SK-N-DZ (cell line): ENCODE results near the gene LHX1. TPM values are rescaled to one million over a fixed set of nuclear protein-coding genes. Genes with fewer than 3 reads are reported as not detected.

Source experiments
- DNase-seq: peaks from one replicate; pipeline ENCODE4 v3.0.0-alpha.2; 2015; ENCODE audit warnings: low spot score
- polyA plus RNA-seq, 2 experiments: library from polyadenylated mRNA; depleted of rRNA; stranded (reverse); fragments of >200 nt; gene quantifications; 2 replicates each; pipeline ENCODE4 v1.2.3, GENCODE V29; 2014

Gene LHX1
- 0.21 TPM in 1 of 2 replicates, not detected in the other for polyA plus RNA-seq (2014; cell fraction: cytosol; rRNA removed)
- not detected in 2 replicates for polyA plus RNA-seq (2014; cell fraction: nucleus; rRNA removed)

DNA sequence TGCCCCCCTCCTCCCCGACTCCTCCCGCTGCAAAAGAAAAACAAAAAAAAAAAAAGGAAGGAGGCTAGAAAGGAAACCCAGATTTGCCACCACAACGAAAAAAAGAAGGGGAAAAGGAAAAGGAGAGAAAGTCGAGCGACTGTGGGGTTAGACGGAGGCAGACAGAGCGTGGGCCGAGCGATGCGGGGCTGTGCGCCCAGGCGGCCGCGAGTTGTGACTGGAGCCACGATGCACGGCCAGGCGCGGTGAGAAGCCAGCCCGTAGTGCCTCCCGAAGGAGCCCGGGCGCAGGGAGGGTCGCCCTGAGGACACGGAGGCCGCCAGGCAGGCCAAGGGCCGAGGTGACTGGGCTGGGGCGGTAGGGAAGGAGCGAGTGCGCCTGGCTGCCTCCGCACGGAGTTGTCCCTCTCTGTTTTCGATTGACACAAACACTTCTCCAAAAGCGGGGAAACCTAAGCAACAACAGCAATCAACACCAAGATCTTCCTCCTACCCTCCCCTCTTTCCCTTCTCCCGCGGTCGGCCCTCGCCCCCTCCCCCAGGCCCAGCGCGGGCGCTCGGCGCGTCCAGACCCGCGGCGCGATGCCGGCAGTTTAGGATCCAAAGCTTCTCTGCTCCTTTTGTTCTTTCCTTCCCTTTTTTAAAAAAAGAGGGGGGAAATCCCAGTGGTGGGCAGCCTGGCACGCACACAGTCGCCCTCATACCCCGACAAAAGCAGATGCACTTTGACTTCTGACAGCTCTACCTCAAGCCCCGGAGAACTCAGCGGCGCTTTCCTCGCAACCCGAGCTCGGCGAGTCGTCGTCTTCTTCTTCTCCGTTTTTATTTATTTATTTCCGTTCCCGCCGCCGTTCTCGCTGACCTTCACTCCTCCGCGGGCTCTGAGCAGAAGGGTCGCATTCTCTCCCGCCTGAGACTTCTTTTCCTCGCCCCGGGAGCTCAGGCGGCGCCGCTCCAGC lies at the start of gene LHX1:
LHX1 (plus strand) TSS at position 475 of the 958 bp plus-strand sequence. CDS start 723 bp downstream, outside the sequence.
- no peak for DNase-seq

DNA sequence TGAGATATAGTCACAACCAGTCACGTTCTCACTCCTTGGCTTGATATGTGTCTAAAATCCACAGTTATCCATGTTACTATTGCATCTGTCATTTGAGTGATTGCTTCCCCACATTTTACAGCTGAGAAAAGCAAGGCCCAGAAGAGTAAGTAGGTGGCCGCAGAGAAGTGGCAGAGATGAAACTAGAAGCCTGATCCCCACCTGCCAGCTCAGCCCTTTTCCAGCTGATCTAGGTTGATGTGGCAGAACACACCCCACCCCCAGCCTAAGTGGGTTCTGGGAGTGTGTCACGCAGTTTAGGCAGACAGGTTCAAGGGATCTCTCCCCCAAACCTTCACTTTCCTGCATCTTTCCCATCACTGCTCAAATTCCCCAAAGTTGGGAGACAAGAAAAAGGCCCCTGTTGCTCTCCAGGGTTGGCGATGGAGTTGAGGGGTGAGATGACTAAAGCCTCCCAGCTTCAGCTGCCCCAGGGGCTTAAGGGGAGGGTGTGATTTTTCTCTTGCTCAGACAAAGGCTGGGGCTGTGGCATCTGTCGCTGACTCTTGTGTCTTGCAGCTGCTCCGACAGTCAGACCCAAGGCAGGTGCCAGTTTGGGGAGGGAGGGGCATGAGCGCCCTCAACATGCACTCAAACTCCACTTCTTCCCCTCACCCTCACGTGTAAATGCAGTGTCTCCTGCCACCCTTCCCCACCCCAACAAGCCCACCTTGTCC lies 48.9 kb upstream of the LHX1 start:
- DNase-seq = no peak

DNA sequence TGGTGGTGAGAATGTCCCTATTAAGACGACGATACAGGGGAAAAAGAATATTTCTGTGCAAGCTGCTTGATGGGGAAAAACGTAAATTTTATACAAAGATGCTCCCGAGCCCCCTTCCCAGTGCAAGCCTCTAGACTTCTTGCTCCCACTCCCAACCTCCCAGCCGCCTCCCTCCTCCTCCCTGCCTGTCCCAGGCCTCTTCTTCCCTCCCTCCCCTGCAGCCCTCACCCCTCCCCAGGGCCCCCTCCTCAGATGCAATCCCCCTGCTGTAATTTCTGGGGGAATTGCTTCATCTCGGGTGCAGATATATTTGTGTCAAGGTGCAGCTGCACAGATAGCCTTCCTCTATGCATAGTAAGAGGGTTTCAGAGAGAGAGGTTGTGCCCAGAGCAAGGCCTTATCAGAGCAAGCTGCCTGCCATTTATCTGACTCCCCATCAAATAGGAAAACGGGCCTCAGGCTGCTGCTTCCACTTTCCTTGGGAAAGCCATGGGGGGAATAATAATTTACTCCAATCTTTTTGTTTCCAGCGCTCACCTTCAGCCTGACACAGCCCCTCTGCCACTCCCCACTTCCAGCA lies 47.4 kb upstream of the LHX1 start:
- no peak for DNase-seq

DNA sequence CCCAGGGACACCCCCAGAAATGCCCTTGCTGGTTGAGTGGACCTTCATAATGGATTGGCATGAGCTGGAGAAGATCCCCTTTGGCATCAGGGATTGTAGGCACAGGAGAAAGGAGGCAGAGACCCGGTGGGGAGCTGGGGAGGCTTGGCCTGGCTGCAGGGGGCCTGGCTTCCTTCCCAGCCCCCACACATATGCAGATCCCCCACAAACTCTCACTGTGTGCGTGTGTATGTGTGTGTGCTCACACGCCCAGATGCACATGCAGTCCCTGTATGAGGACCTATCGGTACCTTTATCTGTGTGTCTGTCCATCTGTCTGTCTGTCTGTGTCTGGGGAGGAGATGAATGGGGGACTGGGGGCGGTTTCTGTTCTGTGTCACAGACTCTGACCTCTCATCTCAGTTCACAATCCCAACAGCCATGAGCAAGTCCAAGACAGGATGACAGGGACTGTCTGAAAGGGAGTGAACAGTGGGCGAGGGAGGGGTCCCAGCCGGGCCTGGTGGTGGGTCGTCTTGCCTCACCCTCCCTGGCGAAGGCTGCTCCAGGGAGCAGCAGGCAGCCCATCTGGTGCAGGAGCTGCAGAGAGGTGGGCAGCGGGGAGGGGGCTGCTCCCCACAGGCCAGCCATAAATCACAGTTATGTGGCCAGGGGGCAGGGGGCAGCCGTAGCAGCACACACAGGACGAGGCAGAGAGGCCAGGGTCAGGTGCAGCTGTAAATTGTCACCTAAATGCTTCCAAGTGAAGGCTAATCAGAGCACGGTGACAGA lies 46.7 kb upstream of the LHX1 start:
- no peak for DNase-seq

DNA sequence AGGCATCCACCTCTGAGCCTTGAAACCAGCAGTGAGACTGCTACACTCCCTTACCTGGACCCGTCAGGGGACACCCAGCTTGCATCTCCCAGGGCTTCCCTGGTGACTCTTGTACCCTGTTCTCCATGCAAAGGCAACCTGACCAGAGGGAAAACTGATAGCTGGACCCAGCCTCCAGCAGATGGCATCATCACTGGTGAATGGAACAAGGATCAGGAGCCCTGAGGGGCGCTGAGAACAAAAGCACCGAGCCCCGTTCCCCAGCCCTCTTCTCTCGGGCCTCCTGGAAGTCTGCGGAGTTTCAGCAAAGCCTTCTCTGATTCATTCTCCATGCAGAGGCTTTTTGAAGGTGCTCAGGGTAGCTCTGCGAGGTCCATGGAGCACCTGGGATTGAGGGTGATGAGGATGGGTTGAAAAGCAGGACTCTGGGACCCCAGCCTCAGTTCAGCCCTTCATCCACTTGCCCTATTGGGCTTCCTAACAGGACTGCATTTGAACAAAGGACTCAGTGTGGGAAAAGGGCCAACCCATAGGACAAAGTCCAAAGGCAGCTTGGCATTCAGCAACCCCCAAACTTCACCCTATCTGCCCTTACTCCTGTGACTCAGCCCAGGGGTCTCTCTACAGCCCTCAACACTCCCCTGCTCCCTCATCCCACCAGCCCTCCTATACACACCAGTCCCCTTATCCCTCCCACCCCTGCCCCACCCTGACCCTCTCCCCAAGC lies 45.0 kb upstream of the LHX1 start:
- DNase-seq = no peak

DNA sequence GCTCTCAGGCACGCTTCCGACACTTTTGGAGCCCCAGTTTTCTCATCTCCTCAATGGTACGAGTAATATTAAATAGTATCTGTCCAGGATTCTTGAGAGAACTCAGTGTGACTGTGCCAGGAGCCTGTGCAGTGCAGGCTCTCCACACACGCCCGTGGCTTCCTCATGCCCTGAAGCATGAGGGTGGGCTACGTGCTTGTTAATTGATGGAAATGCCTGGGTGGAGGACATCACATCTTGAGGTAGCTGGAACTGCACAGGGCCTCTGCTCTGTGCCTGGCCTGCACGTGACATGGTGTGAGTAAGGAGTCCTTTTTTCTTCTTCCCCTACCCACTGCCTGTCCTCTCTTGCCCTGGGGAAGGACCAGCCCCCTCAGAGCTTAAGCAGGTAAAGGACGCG lies 43.1 kb upstream of the LHX1 start:
- DNase-seq = no peak

DNA sequence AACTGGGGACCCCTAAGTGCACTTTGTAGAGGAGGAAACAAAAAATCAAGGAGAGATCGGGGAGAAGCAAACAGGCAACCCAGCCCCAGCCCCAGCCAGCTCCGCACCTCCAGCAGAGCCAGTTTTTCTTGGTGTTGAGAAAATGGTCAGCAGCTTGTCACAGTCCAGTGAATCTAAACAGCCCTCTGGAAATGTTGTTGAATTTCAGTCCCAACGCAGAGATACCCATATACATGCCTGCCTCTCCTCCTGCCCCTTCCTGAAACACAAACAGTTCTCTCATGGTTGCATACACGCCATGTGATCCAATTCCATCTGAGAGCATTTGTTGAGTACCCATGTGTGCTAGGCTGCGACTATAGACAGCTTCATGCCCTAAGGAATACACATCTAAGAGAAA lies 42.4 kb upstream of the LHX1 start:
- DNase-seq = no peak

DNA sequence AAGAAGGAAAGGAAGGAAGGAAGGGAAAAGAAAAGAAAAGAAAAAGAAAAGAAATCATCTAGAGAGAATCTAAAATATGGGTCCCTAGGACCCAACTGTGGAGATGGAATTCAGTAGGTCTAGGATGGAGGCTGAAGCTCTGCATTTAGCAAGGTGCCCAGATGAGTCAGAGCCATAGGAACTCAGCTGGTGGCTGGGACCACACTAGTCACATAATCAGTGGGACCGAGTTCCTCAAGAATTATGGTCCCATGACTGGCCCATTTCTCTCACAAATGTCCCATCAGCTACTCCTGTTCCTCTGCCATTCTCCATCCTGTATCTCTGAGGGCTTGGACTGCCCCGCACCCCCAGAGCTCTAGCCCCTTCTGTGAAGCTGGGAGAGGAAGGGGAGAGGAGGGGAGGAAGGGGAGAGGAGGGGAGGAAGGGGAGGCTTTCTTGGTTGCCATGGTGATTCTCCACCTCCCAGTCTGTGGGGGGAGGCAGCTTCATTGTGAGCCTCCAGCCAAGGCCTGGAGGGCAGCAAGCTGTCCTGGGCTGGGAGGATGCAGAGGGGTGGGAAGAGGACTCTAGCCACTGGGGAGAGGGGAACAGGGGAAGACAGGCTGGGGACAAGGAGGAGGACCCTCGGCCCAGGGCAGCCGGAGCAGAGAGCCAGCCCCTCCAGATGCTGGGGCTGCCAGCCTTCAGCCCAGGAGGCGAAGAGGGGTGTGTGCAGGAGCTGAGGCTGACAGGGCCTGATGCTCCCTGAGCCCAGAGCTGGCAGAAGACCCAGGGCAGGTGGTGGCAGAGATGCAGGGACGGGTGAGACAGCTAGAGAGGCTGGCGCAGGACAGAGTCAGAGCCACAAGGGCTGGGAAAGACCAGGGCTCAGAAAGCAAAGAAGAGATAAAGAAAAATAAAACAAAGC lies 37.8 kb upstream of the LHX1 start:
- no peak for DNase-seq

DNA sequence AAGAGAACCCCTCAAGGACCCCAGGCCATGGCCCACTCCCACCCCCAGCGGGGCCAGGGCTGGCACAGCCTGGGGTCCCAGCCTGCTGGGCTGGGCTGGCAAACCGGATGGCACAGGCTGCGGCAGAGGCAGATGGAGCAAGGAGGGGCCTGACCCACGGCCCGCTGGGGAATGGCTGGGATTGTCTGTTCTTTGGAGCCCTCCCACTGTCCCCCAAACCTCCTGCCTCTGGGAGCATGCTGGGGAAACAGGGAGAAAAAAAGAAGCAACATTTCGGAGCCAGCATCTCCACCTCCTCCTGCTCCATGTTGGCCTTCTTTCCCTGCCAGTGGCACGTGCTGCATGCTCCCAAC lies 37.1 kb upstream of the LHX1 start:
- DNase-seq = no peak

DNA sequence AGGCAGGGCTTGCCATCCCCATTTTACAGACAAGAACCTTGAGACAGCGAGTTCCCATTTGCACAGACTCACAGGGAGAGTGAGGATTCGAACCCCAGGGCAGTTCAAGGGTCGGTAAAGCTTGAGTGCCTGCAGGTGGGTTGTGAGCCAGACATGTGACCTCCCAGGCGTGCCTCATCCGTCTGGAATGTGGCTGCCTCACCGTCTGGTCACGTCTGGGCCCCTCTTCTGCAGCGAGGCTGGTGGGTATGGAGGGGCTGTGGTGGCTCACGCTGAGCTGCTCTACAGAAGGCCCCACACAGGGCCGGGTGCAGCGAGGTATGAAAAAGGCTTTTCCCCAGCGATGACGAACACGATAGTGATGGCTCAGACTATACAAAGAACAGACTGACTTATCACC lies 35.8 kb upstream of the LHX1 start:
- DNase-seq = no peak

DNA sequence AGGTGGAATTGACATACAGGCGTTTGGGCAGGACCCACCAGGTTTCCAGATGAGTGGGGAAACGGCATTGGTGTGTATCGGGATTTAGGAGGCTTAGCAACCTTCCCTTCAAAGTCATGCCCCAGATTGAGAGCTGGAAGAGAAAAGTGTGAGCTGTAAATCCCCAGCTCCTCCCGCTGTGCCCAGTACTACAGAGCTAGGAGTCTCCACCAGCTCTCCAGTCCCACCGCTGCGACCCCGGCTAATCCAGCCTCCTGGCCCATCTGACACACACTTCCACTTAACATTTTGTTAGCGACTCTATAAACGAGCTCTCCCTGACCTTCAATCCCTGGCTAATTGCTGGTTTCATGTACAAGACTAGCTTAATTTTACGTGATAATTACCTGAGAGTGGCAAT lies 29.9 kb upstream of the LHX1 start:
- no peak for DNase-seq

DNA sequence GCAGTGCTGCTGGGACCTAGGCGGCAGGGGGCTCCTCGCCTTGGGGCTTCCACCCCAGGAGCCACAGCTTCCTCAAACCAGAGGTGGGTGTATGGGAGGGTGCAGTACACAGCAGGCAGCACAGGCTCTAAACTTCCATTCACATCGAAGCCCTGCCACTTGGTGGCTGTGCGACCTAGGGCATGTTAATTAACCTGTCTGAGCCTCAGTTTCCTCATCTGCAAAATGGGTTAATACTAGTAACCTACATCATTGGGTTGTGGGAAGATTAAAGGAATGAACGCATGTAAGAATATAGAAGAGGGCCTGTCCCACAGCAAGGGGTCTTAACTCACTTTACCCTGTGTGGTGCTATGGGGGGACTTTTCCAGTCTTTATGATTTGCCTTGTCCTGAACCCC lies 26.8 kb upstream of the LHX1 start:
- no peak for DNase-seq

DNA sequence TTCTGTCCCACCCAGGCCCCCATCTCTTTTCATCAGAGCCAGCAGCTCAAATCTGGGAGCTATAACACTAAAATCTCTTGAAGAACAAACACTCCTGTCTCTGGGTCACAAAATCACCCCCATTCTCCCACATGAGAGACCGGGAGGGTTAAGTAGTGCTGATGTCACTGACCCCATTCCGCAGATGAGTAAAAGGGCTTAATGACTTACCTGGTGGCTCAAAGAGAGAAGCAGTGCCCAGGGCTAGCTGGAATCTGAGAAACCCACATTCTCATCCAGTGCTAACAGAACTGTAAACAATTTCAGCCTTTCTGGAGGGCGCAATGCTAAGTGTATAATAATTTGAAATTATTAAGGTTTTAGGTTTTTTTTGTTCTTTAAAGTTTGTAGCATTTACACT lies 26.3 kb upstream of the LHX1 start:
- DNase-seq = no peak

DNA sequence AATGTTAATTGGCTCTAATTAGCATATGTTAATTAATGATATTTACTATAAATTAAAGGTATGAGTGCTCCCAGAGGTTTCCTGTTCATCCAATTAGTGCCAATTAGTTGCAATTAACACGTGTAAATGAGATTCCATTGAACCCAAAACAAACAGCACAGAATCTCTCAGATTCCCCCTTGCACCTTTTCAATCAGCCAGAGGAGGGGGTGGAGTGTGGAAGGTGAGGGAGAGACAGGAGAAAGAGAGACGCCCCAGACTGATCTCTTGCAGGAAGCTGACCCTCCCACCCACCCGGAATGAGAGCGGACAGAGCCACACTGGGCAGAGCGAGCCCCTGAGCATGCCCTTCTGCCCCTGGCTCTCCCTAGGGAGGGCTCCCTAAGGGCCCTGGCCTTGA lies 24.1 kb upstream of the LHX1 start:
- no peak for DNase-seq

DNA sequence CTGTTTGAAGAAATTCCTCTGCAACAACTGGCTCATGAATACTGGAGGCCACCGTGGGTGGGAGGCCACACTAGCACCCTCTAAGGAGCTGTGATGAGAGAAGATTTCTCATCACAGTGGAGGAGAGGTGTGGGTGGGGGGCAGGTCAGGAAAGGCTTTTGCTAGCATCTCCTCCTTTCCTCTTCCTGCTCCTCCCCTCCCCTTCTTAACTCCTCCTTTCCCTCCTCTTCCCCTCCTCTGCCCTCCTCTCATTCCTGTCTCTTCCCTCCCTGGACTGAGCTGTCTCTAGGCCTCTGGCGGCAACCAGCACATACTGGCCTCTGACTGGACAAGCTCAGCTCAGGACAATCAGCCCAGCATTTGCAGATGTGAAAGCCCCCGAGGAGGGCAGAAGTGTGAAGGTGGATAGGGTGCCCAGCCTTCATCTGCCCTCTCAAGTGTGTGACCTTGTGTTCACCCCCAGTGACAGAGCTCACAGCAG lies 19.0 kb upstream of the LHX1 start:
- DNase-seq = no peak

DNA sequence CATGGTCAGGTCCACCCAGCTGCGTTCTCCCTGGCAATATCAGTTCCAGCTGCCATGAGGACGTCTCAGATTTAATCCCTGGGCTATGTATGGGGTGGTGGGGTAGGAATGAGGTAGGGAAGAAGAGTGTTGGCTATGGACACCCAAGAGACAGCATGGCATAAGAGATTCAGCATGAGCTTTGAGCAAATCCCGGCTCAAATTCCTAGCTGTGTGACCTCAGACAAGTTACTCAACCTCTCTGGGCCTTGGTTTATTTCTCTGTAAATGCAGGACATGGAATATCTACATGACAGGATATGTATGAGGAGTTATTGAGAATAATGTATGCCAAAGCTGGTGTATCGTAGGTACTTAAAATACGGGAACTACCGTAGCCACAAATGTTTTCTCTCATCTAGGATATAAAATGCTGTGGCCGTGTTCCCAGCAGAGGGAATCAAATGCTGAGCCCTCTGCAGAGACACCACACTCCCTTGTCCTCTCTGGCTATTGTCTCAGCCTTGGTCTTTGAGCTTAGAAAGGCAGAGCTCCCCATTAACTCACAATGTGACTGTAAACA lies 17.8 kb upstream of the LHX1 start:
- no peak for DNase-seq

DNA sequence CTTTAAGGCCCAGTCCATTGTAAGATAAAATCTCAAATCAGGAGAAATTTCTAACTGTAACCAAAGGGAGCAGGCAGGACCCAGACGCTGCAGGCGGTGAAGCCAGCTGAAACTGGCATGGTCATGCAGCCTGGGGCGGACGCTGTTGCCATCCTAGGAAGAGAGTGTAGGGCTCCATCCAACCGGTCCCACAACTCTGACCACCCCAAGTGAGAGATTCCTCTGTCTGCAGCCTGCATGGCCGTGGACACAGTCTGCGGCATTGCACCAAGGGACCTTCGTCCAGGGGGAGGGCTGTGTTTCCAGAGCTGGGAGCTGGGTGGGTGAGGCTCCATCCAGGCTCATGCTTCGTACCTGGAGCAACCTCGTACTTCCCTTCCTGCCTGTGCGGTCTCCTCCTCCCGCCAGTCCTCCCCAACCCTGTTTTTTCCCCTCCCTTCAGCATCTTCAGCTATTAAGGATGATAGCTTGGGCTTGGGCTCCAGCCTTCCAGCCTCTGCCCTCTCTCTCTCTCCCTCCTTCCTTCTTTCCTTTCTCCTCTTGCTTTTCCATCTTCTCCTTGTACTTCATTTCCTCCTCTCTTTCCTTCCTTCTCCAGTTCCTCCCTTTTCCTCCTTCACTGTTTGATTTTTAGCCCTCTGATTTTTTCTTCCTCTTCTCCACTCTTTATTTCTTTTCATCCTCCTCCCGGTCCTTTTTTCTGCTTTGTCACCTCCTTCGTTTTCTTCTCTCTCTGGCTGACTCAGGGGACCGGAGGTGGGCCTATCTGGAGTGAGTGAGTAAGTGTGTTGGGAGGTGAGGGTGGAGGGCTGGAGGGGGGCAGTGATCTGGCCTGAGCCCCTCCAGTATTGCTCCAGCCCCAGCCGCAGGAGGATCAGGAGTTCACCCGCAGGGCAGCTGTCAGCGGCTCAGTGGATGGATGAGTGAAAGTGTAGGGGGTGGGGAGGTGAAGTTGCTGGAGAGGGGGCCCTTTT lies 17.0 kb upstream of the LHX1 start:
- DNase-seq = no peak
